ENCODE measurements around the gene ZNF804B.

DNA sequence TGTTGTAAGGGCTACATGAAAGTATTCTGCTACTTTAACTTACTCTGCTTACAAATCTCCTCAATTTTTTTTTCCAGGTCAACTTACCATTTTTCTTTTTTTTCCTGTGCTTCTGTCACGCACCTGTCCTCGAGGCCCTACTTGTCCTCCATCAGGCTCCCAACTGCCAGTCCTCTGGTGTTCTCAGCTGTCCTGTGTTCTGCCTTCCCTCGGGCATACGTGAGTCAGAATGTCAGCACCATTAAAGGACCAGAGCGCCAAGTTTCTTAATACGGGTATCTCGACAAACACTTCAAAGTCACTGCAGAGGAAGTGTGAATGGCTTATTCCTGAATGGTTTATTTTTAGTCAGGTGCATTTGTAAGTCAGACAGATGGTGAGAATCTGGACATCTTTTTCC, 36.1 kb downstream of the ZNF804B start, which contains the start of gene TEX47:
- TF ChIP-seq CTCF (conservative IDR thresholded peaks at IDR 0.05; ENCODE audit: low read length) (no peak), EZH2phosphoT487 (IDR thresholded peaks at IDR 0.05; ENCODE audit: borderline replicate concordance, low read depth, low read length) (no peak)

Measured in OCI-LY7 (cell line).